Mucosa of rectum (tissue), 2 donors: ENCODE data around the gene FRRS1.

Experiments used
- H3K27ac ChIP-seq, 2 donors: one replicate each; pipeline ENCODE4 v1.7.0; 2013; ENCODE audit warnings: inconsistent platforms in 2 of 2, low read depth in 2 of 2, low read length in 2 of 2
- H3K27me3 ChIP-seq, 2 donors: one replicate each; pipeline ENCODE4 v1.7.0; 2013; ENCODE audit warnings: low read length in 2 of 2; ENCODE audit not compliant: control insufficient read depth in 2 of 2, insufficient read depth in 2 of 2
- H3K36me3 ChIP-seq, 2 donors: one replicate each; pipeline ENCODE4 v1.7.0; 2013; ENCODE audit warnings: low read length in 2 of 2; ENCODE audit not compliant: control insufficient read depth in 2 of 2, insufficient read depth in 2 of 2
- H3K4me1 ChIP-seq, 2 donors: one replicate each; pipeline ENCODE4 v1.7.0; 2013; ENCODE audit warnings: low read length in 2 of 2, mild to moderate bottlenecking in 1 of 2; ENCODE audit not compliant: control insufficient read depth in 2 of 2, insufficient read depth in 2 of 2
- H3K4me3 ChIP-seq, 2 donors: one replicate each; pipeline ENCODE4 v1.7.0; 2013; ENCODE audit warnings: low read length in 2 of 2
- H3K9ac ChIP-seq, 2 donors: one replicate each; pipeline ENCODE4 v1.7.0; 2013; ENCODE audit warnings: low read length in 2 of 2, low read depth in 1 of 2, mild to moderate bottlenecking in 1 of 2
- H3K9me3 ChIP-seq, 2 donors: one replicate each; pipeline ENCODE4 v1.7.0; 2013; ENCODE audit warnings: low read length in 2 of 2; ENCODE audit not compliant: control insufficient read depth in 2 of 2
- donor health status: healthy.
- donor health status: Normal muscosa, but diverticular disease.

The FRRS1 gene

GRCh38 chr1:99673315-99673714 lies 93.1 kb downstream of the FRRS1 start:
- H3K36me3 ChIP-seq, result no peaks in the 10 kb centered on the region
- H3K27me3 ChIP-seq, result no peaks in the 10 kb centered on the region
- no peaks in the 10 kb centered on the region for H3K4me1 ChIP-seq
- no peak overlapping the region for H3K9ac ChIP-seq
- no peak overlapping the region for H3K27ac ChIP-seq
- no peaks in the 10 kb centered on the region for H3K9me3 ChIP-seq
- H3K4me3 ChIP-seq, result no peak overlapping the region

DNA sequence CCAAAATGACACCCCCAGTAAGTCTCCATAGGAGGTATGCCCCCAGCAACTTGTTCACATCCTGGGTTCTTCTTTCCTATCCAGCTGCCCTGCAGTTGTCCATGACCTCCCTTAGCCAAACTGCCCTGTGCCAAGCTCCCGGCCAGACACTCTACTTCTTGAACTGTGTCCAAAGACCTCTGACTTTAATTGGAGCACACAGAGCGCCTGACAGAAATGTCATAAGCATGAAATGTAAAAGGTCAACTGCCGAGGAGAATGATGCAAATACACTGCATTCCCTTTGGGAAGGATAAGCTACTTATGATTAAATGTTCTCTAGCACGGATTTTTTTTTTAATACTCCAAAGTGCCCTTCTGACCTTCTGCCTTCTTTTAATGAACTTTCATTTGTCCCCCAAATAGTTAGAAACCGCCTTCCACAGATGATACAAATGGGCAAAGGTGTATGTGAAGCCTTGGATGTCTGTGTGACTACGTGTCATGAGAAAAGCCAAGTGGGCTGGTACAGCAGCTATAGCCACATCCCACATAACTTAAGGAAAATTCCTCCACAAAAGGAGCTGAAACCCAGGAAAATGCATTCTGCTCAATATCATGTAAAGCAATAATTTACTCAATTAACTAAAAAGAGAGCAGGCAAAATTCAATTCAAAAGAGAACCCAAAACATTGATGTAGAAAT lies 93.8 kb downstream of the FRRS1 start:
- Histone ChIP-seq H3K9ac (no peak overlapping the region), H3K4me3 (no peak overlapping the region), H3K4me1 (no peaks in the 10 kb centered on the region), H3K27ac (no peak overlapping the region), H3K27me3 (no peaks in the 10 kb centered on the region), H3K9me3 (no peaks in the 10 kb centered on the region), H3K36me3 (no peaks in the 10 kb centered on the region)

DNA sequence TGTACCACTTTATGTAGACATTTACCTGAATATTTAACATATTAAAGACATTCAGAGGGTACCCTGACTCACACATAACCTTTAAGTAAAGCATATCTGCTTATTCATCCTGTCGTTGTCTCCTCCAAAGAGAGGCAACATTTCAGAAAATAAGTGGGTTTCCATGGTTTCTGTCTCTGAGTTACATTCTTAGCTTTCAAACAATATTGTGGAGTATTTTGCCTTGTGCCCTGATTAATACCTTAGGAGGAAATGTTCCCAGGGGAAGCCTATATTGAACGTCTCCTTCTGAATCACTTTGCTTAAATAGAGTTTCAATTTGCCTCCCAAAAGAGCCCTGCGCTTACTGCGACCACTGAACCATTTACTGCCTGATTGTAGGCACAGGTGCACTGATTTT lies 94.4 kb downstream of the FRRS1 start:
- Histone ChIP-seq H3K9me3 (no peaks in the 10 kb centered on the region), H3K36me3 (no peaks in the 10 kb centered on the region), H3K9ac (no peak overlapping the region), H3K4me1 (no peaks in the 10 kb centered on the region), H3K27me3 (no peaks in the 10 kb centered on the region), H3K4me3 (no peak overlapping the region), H3K27ac (no peak overlapping the region)

GRCh38 chr1:99670583-99670982 lies 95.9 kb downstream of the FRRS1 start:
- H3K27ac ChIP-seq, result no peak overlapping the region
- no peaks in the 10 kb centered on the region for H3K9me3 ChIP-seq
- no peak overlapping the region for H3K9ac ChIP-seq
- H3K36me3 ChIP-seq, result no peaks in the 10 kb centered on the region
- H3K4me3 ChIP-seq, result no peak overlapping the region
- H3K4me1 ChIP-seq, result no peaks in the 10 kb centered on the region
- no peaks in the 10 kb centered on the region for H3K27me3 ChIP-seq

- Histone ChIP-seq H3K36me3 (no peaks in the 10 kb centered on the region), H3K4me1 (no peaks in the 10 kb centered on the region), H3K27me3 (no peaks in the 10 kb centered on the region), H3K9me3 (no peaks in the 10 kb centered on the region), H3K27ac (no peak overlapping the region), H3K4me3 (no peak overlapping the region), H3K9ac (no peak overlapping the region)
Observed at GRCh38 chr1:99669821-99670220, 96.6 kb downstream of the FRRS1 start.

GRCh38 chr1:99669376-99669775 lies 97.1 kb downstream of the FRRS1 start:
- no peak overlapping the region for H3K4me3 ChIP-seq
- no peak overlapping the region for H3K27ac ChIP-seq
- H3K36me3 ChIP-seq, result no peaks in the 10 kb centered on the region
- no peaks in the 10 kb centered on the region for H3K4me1 ChIP-seq
- H3K27me3 ChIP-seq, result no peaks in the 10 kb centered on the region
- no peak overlapping the region for H3K9ac ChIP-seq
- H3K9me3 ChIP-seq, result no peaks in the 10 kb centered on the region

- no peaks in the 10 kb centered on the region for H3K9me3 ChIP-seq
- no peaks in the 10 kb centered on the region for H3K4me1 ChIP-seq
- H3K4me3 ChIP-seq, result no peak overlapping the region
- no peak overlapping the region for H3K27ac ChIP-seq
- H3K27me3 ChIP-seq, result no peaks in the 10 kb centered on the region
- H3K36me3 ChIP-seq, result no peaks in the 10 kb centered on the region
- no peak overlapping the region for H3K9ac ChIP-seq
Observed at GRCh38 chr1:99665212-99665611, 101.2 kb downstream of the FRRS1 start.

DNA sequence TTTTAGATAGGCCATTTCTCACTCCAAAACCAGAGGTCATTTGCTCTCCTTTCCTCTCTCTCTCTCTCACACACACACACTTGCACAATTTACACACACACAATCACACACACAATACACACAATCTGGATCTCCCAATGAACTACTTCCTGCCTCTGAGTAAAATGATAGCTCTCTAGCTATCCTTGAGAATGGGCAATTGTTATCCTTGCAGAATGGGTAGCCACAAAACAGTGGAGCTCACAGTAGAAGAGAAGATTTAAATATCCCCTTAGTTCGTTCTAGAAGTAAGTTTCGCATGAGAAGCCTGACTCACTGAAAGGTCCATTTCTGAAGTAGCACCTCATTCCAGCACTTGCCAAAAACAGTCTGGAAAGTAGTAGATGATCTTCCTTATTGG lies 102.9 kb downstream of the FRRS1 start:
- Histone ChIP-seq H3K4me3 (no peak overlapping the region), H3K36me3 (no peaks in the 10 kb centered on the region), H3K27ac (no peak overlapping the region), H3K9me3 (no peaks in the 10 kb centered on the region), H3K27me3 (no peaks in the 10 kb centered on the region), H3K9ac (no peak overlapping the region), H3K4me1 (no peaks in the 10 kb centered on the region)

DNA sequence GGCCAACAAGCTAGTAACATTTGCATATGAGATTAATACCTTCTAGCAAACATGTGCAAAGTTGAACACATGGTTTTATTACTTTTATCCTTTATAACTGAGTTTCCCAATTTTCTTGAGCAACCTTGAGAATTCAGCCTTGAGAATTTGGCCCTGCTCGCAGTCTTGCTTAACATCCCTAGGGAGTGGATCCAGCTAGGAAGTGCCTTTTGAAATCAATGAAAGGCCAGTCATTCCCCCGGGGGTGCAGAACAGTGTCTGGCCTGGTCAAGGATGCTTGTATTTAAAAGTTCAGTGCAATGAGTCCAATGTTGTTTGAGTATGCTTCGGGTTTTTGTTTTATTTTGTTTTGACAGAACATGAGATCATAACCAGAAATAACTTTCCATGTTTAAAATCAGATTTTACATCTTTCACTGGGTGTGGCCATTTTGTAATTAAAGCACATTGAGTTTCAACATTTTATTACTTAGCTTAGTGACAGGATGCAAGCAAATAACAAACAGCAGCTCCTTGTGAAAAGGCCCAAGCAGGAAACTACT lies 103.8 kb downstream of the FRRS1 start:
- no peaks in the 10 kb centered on the region for H3K4me1 ChIP-seq
- no peak overlapping the region for H3K9ac ChIP-seq

GRCh38 chr1:99661780-99662179 lies 104.7 kb downstream of the FRRS1 start:
- Histone ChIP-seq H3K27ac (peak overlapping the region in 1 of 2 donors; percentile 15), H3K4me1 (no peaks in the 10 kb centered on the region), H3K9ac (no peak overlapping the region), H3K27me3 (no peaks in the 10 kb centered on the region), H3K36me3 (no peaks in the 10 kb centered on the region), H3K9me3 (no peaks in the 10 kb centered on the region), H3K4me3 (no peak overlapping the region)

More for the DNA sequence above, 103.8 kb downstream of the FRRS1 start:
- Histone ChIP-seq H3K4me3 (no peak overlapping the region), H3K27ac (no peak overlapping the region), H3K9me3 (no peaks in the 10 kb centered on the region), H3K36me3 (no peaks in the 10 kb centered on the region), H3K27me3 (no peaks in the 10 kb centered on the region)
